ENCODE data around the gene PTPRN2. TPM values are rescaled to one million over a fixed set of nuclear protein-coding genes. Genes with fewer than 3 reads are reported as not detected.

PTPRN2 gene
- total RNA-seq, 3 donors from 2014 or later = 0.43 to 0.66 (median 0.63) TPM

GRCh38 chr7:158120716-158121115, 466.9 kb downstream of the PTPRN2 start:
- Mint-ChIP-seq H3K4me1 (ENCODE audit: low read depth) (no peaks in the 10 kb centered on the region), H3K4me3 (no peak overlapping the region), H3K36me3 (ENCODE audit: insufficient read depth) (no peaks in the 10 kb centered on the region), H3K27me3 (ENCODE audit: low read depth) (no peaks in the 10 kb centered on the region), H3K9me3 (peaks cover 34% of the 10 kb centered on the region)
- ATAC-seq (no peak), DNase-seq (no peak)

GRCh38 chr7:158120316-158120715, 467.3 kb downstream of the PTPRN2 start:
- no peak for ATAC-seq
- no peak overlapping the region for H3K4me3 Mint-ChIP-seq
- no peaks in the 10 kb centered on the region for H3K27me3 Mint-ChIP-seq (ENCODE audit: low read depth)
- DNase-seq = no peak
- no peaks in the 10 kb centered on the region for H3K36me3 Mint-ChIP-seq (ENCODE audit: insufficient read depth)
- H3K9me3 Mint-ChIP-seq = peaks cover 36% of the 10 kb centered on the region
- H3K4me1 Mint-ChIP-seq (ENCODE audit: low read depth) = no peaks in the 10 kb centered on the region

- no peak for DNase-seq
- no peak for ATAC-seq
- no peaks in the 10 kb centered on the region for H3K36me3 Mint-ChIP-seq (ENCODE audit: insufficient read depth)
- no peaks in the 10 kb centered on the region for H3K4me1 Mint-ChIP-seq (ENCODE audit: low read depth)
- H3K27me3 Mint-ChIP-seq (ENCODE audit: low read depth) = no peaks in the 10 kb centered on the region
- no peak overlapping the region for H3K4me3 Mint-ChIP-seq
- peaks cover 40% of the 10 kb centered on the region for H3K9me3 Mint-ChIP-seq
Measured at GRCh38 chr7:158117341-158118222, 470.0 kb downstream of the PTPRN2 start.

GRCh38 chr7:158116235-158116634, 471.4 kb downstream of the PTPRN2 start:
- Mint-ChIP-seq H3K36me3 (ENCODE audit: insufficient read depth) (no peaks in the 10 kb centered on the region), H3K27me3 (ENCODE audit: low read depth) (no peaks in the 10 kb centered on the region), H3K4me1 (ENCODE audit: low read depth) (no peaks in the 10 kb centered on the region), H3K4me3 (no peak overlapping the region), H3K9me3 (peaks cover 35% of the 10 kb centered on the region)
- DNase-seq = no peak
- ATAC-seq = no peak

- DNase-seq = no peak
- no peak for ATAC-seq
- Mint-ChIP-seq H3K4me3 (no peak overlapping the region), H3K36me3 (ENCODE audit: insufficient read depth) (no peaks in the 10 kb centered on the region), H3K9me3 (peaks cover 32% of the 10 kb centered on the region), H3K4me1 (ENCODE audit: low read depth) (no peaks in the 10 kb centered on the region), H3K27me3 (ENCODE audit: low read depth) (no peaks in the 10 kb centered on the region)
Measured at GRCh38 chr7:158114056-158114850, 473.4 kb downstream of the PTPRN2 start.

GRCh38 chr7:158113321-158114025, 474.1 kb downstream of the PTPRN2 start:
- H3K4me3 Mint-ChIP-seq = no peak overlapping the region
- no peaks in the 10 kb centered on the region for H3K27me3 Mint-ChIP-seq (ENCODE audit: low read depth)
- ATAC-seq (no peak), DNase-seq (no peak)
- no peaks in the 10 kb centered on the region for H3K4me1 Mint-ChIP-seq (ENCODE audit: low read depth)
- peaks cover 31% of the 10 kb centered on the region for H3K9me3 Mint-ChIP-seq
- H3K36me3 Mint-ChIP-seq (ENCODE audit: insufficient read depth) = no peaks in the 10 kb centered on the region

- DNase-seq (no peak), ATAC-seq (no peak)
- H3K9me3 Mint-ChIP-seq = peaks cover 31% of the 10 kb centered on the region
- H3K4me3 Mint-ChIP-seq = no peak overlapping the region
- H3K4me1 Mint-ChIP-seq (ENCODE audit: low read depth) = no peaks in the 10 kb centered on the region
- no peaks in the 10 kb centered on the region for H3K36me3 Mint-ChIP-seq (ENCODE audit: insufficient read depth)
- H3K27me3 Mint-ChIP-seq (ENCODE audit: low read depth) = no peaks in the 10 kb centered on the region
Measured at GRCh38 chr7:158112571-158113320, 474.9 kb downstream of the PTPRN2 start.

- ATAC-seq (no peak), DNase-seq (no peak)
- H3K4me3 Mint-ChIP-seq = no peak overlapping the region
- no peaks in the 10 kb centered on the region for H3K36me3 Mint-ChIP-seq (ENCODE audit: insufficient read depth)
- no peaks in the 10 kb centered on the region for H3K4me1 Mint-ChIP-seq (ENCODE audit: low read depth)
- peaks cover 24% of the 10 kb centered on the region for H3K9me3 Mint-ChIP-seq
- H3K27me3 Mint-ChIP-seq (ENCODE audit: low read depth) = peaks cover 3% of the 10 kb centered on the region
Measured at GRCh38 chr7:158111906-158112570, 475.6 kb downstream of the PTPRN2 start.

- Mint-ChIP-seq H3K27me3 (ENCODE audit: low read depth) (peaks cover 3% of the 10 kb centered on the region), H3K4me1 (ENCODE audit: low read depth) (no peaks in the 10 kb centered on the region), H3K4me3 (no peak overlapping the region), H3K36me3 (ENCODE audit: insufficient read depth) (no peaks in the 10 kb centered on the region), H3K9me3 (peaks cover 17% of the 10 kb centered on the region)
- ATAC-seq (no peak), DNase-seq (no peak)
Measured at GRCh38 chr7:158111049-158111751, 476.4 kb downstream of the PTPRN2 start.

GRCh38 chr7:158110661-158111048, 477.0 kb downstream of the PTPRN2 start:
- peaks cover 3% of the 10 kb centered on the region for H3K27me3 Mint-ChIP-seq (ENCODE audit: low read depth)
- peaks cover 17% of the 10 kb centered on the region for H3K9me3 Mint-ChIP-seq
- DNase-seq (no peak), ATAC-seq (no peak)
- H3K4me3 Mint-ChIP-seq = no peak overlapping the region
- no peaks in the 10 kb centered on the region for H3K36me3 Mint-ChIP-seq (ENCODE audit: insufficient read depth)
- H3K4me1 Mint-ChIP-seq (ENCODE audit: low read depth) = no peaks in the 10 kb centered on the region

- no peak overlapping the region for H3K4me3 Mint-ChIP-seq
- H3K36me3 Mint-ChIP-seq (ENCODE audit: insufficient read depth) = no peaks in the 10 kb centered on the region
Measured at GRCh38 chr7:158110034-158110590, 477.5 kb downstream of the PTPRN2 start.

GRCh38 chr7:158109364-158110033, 478.1 kb downstream of the PTPRN2 start:
- Mint-ChIP-seq H3K4me1 (ENCODE audit: low read depth) (no peaks in the 10 kb centered on the region), H3K27me3 (ENCODE audit: low read depth) (peaks cover 3% of the 10 kb centered on the region), H3K9me3 (peaks cover 7% of the 10 kb centered on the region), H3K36me3 (ENCODE audit: insufficient read depth) (no peaks in the 10 kb centered on the region), H3K4me3 (no peak overlapping the region)
- ATAC-seq (no peak), DNase-seq (no peak)

More at GRCh38 chr7:158110034-158110590, 477.5 kb downstream of the PTPRN2 start:
- H3K9me3 Mint-ChIP-seq = peaks cover 13% of the 10 kb centered on the region
- peaks cover 3% of the 10 kb centered on the region for H3K27me3 Mint-ChIP-seq (ENCODE audit: low read depth)
- ATAC-seq = no peak
- no peak for DNase-seq
- no peaks in the 10 kb centered on the region for H3K4me1 Mint-ChIP-seq (ENCODE audit: low read depth)

Data from activated T-cell treated with anti-CD3 and anti-CD28 coated beads, Interleukin-2, amount 50 U/mL, for 4 hours (primary cell).